AG09309 (cell line): ENCODE results near the gene LY6G6F.

Source experiments
- DNase-seq: peaks from one replicate; pipeline ENCODE4 v3.0.0-alpha.2; 2010; ENCODE audit warnings: low read depth
- H3K4me3 ChIP-seq: 2 replicates; pipeline ENCODE4 v1.5.1; 2011; ENCODE audit warnings: mild to moderate bottlenecking, low read depth, low read length, moderate library complexity; ENCODE audit not compliant: control insufficient read depth
- CTCF ChIP-seq: IDR thresholded peaks from 2 replicates; pipeline ENCODE4 v1.5.1; 2011; ENCODE audit warnings: mild to moderate bottlenecking, low read depth, low read length, inconsistent platforms; ENCODE audit not compliant: insufficient read depth, control insufficient read depth; ENCODE audit errors: missing control alignments

LY6G6F gene

GRCh38 chr6:31661262-31662123 lies 45.2 kb upstream of the LY6G6F start:
- peak overlapping the region; percentile 76; the same call in 1 of the 2 replicates for H3K4me3 ChIP-seq
- TF ChIP-seq CTCF = no peak
- DNase-seq = no peak

GRCh38 chr6:31662124-31662723 lies 44.4 kb upstream of the LY6G6F start:
- H3K4me3 ChIP-seq = no peak overlapping the region
- no peak for TF ChIP-seq CTCF
- no peak for DNase-seq

GRCh38 chr6:31663126-31663960 lies 43.3 kb upstream of the LY6G6F start:
- H3K4me3 ChIP-seq = peak overlapping the region; percentile 95
- TF ChIP-seq CTCF = no peak
- DNase-seq = no peak

GRCh38 chr6:31663961-31664789 lies 42.5 kb upstream of the LY6G6F start:
- no peak for TF ChIP-seq CTCF
- DNase-seq = no peak

GRCh38 chr6:31664790-31665500 lies 41.7 kb upstream of the LY6G6F start, which contains the start of gene GPANK1:
TSS of gene GPANK1 (minus strand) at chr6:31664997. CDS start at chr6:31664478, 519 bp downstream.
- TF ChIP-seq CTCF = no peak
- H3K4me3 ChIP-seq = peak within 1 kb of the TSS; percentile 95
- peak; percentile 79 for DNase-seq

More at GRCh38 chr6:31663961-31664789, 42.5 kb upstream of the LY6G6F start:
- peak overlapping the region; percentile 95 for H3K4me3 ChIP-seq
